Stimulated activated CD4-positive, alpha-beta T cell treated with anti-CD3 and anti-CD28 coated beads, Interleukin-4, amount 100 ng/mL, for 24 hours (primary cell): ENCODE measurements around the gene NIN.
"Not testable (repeated sequence)": the region's sequence is repeated elsewhere in the genome, so short reads cannot be mapped to it uniquely, and the experiment has no call there.

ENCODE experiments used
- DNase-seq: peaks from one replicate; pipeline ENCODE4 v3.0.0-alpha.2; 2020

Gene NIN

DNA sequence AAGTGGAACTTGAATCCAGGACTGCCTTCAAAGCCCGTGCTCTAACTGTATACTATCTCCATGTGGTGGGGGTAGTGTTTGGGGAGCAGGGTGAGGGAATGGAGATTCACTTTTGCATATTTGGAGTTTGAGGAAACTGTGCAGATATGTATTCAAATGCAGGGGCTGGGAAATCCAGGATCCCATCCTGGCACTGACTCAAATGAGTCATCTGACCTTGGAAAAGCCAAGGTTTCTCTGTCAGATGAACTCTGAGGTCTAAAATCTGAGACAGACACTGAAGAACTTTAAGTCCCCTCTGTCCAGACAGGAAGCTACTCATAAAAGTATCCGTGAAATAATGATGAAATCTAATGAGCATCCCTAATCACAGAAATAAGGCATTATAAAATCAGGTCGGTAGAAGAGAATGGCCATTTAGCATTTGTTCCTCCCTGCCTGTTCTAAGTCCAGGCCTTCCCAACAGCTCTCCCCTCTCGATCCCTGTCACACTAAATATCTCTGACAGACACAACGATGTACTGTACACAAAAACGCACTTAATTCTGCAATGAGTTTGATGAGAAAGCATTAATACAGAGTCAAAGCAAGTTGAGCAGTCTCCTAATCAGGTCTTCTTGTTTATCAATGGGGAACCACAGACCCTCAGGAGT is 14.4 kb downstream of the NIN start:
- DNase-seq: no peak

DNA sequence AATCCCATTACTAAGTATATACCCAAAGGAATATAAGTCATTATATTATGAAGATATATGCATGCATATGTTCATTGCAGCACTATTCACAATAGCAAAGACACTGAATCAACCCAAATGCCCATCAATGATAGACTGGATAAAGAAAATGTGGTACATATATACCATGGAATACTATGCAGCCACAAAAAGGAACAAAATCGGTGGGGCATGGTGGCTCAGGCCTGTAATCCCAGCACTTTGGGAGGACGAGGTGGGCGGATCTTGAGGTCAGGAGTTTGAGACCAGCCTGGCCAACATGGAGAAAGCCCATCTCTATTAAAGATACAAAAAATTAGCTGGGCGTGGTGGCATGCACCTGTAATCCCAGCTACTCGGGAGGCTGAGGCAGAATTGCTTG is 15.4 kb downstream of the NIN start:
- DNase-seq: not testable (repeated sequence)

DNA sequence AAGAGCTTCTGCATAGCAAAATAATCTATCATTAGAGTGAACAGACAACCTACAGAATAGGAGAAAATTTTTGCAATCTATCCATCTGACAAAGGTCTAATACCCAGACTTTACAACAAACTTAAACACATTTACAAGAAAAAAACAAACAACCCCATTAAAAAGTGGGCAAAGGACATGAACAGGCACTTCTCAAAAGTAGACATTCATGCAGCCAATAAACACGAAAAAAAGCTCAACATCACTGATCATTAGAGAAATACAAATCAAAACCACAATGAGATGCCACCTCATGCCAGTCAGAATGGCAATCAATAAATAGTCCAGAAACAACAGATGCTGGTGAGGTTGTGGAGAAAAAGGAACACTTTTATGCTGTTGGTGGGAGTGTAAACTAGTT is 15.9 kb downstream of the NIN start:
- DNase-seq: not testable (repeated sequence)

- no peak for DNase-seq
These were observed 16.8 kb downstream of the NIN start for GRCh38 chr14:50814161-50814560.

DNA sequence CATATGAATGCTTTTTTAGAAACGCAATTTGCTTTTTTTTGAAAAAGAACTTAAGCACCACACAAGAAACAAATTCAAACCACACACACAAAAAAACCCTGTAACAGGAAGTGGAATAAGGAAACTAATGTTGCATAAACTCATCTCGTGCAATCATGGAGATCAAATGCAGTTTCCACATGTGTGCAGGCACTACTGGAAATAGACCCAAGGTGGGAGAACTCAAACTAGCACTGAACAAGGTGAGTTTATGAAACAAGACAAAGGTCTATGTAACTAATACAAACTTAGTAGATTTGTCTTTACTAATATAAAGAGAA is 17.5 kb downstream of the NIN start:
- DNase-seq: no peak

- DNase-seq: peak; percentile 38
These were observed 18.0 kb downstream of the NIN start for GRCh38 chr14:50812856-50813543.

DNA sequence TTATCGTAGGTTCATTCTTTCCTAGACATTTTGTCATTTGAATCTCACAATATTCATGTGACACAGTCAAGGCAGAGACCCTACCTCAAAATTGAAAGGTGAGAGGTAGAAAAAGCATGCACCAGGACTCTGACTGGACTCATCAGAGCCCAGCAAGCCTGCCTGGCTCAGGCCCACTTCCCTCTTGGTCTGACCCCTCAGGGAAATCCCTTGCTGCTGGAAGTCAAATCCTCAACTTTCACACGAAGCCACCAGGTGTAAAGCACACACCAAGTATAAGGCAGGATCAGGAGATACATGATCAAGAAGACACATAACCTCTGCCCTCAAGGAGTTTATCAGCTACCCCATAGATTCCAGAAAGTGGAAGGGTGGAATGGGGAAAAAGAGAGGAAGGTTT is 18.8 kb downstream of the NIN start:
- DNase-seq: no peak

GRCh38 chr14:50808053-50808452 is 22.9 kb downstream of the NIN start:
- no peak for DNase-seq

DNA sequence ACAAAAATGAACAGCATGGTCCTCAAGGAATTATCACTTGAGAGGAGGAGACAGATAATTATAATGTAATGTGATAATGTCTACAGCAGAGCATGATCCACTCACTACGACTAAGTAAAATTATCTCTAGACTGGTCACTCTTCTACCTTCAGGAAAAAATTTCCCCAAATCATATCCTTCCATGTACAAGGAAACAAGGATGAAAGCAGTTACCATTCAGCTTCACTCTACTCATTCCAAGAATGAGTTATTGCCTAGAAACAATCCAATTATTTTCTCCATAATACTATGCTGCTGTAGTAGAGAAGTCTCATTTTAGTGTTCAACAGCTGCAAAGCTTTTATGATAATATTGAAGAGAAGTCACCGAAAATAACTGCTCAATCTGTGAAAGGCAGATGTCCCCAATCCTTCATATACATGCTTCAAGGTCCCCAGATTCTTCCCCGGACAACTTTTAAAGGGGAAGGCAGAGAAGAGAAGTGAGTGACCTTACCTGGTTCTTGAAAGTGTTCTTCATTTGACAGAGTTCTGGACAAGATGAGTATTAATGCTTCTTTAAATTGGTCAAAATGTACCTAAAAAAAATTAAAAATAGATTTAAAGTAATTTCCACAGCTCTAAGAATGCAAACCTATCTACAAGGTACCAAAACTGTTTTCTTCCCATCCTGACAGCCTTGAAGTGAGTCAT is 24.6 kb downstream of the NIN start:
- DNase-seq: no peak

DNA sequence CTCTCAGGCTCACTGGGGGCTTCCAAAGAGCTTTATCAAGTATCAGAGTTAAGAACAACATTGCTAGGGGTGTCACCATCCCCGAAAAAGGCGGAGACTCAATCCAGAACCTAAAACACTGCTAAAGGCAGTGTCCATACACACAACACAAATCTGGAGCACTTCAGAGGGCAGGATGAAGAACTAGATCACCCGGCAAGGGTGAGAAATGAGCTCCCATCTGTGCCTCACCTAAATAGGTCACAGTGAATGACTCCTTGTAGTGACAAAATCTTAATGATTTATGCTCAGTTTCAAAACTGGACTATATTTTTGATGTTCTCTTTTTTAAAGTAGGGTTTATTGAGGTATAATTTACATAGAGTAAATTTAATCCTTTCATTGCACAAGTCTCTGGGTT is 25.6 kb downstream of the NIN start:
- DNase-seq: no peak

DNA sequence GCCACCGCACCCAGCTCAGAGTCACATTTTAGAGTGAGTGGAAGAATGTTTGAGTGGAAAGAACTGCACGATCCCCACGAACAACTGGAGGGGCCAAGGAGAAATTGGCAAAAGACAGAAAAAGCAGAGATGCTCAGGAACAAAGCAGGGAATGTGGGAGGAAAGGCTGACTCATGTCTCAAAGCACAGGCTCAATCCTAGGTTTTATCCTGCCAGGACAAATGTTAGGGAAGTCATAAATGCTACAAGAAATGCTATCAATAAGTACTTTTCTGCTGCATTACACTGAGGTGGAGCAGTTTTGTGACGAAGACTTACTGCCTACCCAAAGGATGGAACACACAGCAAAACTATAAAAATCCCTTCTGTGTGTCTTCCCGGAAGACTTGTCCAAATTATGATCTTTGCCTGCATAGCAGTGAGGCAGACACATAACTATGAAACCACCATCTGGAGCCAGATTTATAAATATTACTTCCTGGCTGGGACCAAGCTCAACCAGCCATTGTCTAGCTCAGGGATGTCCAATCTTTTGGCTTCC is 26.7 kb downstream of the NIN start:
- DNase-seq: no peak

- DNase-seq: no peak
These were observed 29.3 kb downstream of the NIN start for GRCh38 chr14:50801706-50802105.

DNA sequence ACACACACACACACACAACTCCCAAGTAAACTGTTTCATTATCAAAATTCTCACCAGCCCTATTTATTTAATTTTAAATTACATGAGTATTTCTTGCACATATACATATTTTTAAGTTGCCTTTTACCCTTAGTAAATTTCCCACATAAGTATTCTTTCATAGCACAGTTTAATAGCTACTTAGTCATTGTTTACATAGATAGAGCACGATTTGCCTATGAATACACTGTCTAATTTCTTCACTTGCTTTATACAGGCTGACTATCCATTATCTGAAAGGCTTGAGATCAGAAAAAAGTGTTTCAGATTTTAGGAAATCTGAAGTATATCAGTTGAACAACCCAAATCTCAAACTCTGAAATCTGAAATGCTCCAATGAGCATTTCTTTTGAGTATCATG is 30.9 kb downstream of the NIN start:
- no peak for DNase-seq

GRCh38 chr14:50798048-50798421 is 32.9 kb downstream of the NIN start:
- DNase-seq: no peak

GRCh38 chr14:50797250-50798047 is 33.5 kb downstream of the NIN start:
- DNase-seq: no peak

- DNase-seq: no peak
These were observed 34.6 kb downstream of the NIN start for GRCh38 chr14:50796390-50796789.

DNA sequence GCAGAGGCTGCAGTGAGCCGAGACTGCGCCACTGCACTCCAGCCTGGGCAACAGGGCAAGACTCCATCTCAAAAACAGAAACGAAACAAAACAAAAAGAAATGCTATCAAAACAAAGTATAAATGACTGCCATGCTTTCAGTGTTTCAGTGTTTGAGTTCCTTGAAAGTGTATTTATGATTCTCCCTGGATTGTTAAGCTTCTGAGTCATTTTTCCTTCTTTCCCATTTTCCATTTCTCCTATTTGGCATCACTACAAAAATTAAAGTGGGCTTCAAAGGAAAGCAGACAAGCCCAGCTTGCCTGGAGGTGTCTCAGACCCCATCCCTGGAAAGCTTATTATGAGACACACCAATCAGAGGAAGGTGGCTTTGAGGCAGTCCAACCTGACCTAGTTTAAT is 35.1 kb downstream of the NIN start:
- no peak for DNase-seq

- DNase-seq: no peak
These were observed 35.8 kb downstream of the NIN start for GRCh38 chr14:50795142-50795541.

DNA sequence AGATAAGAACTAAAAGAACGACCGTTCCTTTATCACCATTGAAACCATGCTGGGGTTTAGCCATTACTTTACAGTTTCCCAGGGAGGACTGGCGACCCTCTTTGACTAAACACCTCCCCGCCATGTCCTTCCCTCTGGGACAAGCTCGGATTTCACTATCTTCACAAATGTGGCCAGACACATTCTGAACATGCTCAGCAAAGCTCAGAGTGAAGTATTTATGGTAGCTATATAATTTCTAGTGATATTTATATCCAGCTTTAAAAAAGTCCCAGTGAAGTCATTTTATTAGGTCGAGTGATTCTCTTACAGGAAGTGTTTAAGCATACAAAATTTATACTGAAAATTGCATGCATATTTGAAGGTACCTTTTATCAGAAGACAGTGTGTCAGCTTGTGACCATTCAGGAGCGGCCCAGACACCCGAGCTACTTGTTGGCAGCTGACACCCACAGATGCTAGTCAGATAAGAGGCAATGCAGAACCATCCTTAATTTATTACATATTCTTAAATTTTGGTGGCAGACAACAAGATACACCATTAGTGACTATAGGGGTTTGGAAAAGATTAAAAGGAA is 36.8 kb downstream of the NIN start:
- DNase-seq: no peak

- no peak for DNase-seq
These were observed 38.3 kb downstream of the NIN start for GRCh38 chr14:50792634-50793068.

DNA sequence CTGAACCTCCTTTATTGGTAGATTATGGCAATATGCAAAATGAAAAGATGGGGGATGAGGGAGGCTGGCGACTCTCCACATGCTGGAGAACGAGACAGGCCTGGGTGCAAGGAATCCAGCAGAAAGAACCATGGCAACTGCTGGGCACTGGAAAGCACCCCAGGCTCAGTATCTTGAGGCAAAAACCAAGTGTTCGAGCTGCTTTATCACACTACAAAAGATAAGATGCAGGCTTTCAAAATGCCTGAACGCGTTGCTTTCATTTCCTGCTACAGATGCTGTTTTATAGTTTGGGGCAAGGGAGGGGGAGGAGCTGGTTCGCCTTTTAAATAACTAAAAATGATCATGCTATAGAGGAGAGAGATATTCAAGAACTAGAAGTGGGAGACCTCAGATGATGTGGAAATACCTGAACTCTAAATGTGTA is 38.9 kb downstream of the NIN start:
- DNase-seq: no peak

- no peak for DNase-seq
These were observed 39.8 kb downstream of the NIN start for GRCh38 chr14:50791201-50791600.

- no peak for DNase-seq
These were observed 40.4 kb downstream of the NIN start for GRCh38 chr14:50790589-50790988.
